ENCODE results near the gene SNX33. TPM values are rescaled to one million over a fixed set of nuclear protein-coding genes. Genes with fewer than 3 reads are reported as not detected.

SNX33 gene
- total RNA-seq, 3 donors from 2014 or later (not counting 1 experiment from before 2014, with no cell fraction given) = 2.5 to 5.6 (median 5.1) TPM

DNA sequence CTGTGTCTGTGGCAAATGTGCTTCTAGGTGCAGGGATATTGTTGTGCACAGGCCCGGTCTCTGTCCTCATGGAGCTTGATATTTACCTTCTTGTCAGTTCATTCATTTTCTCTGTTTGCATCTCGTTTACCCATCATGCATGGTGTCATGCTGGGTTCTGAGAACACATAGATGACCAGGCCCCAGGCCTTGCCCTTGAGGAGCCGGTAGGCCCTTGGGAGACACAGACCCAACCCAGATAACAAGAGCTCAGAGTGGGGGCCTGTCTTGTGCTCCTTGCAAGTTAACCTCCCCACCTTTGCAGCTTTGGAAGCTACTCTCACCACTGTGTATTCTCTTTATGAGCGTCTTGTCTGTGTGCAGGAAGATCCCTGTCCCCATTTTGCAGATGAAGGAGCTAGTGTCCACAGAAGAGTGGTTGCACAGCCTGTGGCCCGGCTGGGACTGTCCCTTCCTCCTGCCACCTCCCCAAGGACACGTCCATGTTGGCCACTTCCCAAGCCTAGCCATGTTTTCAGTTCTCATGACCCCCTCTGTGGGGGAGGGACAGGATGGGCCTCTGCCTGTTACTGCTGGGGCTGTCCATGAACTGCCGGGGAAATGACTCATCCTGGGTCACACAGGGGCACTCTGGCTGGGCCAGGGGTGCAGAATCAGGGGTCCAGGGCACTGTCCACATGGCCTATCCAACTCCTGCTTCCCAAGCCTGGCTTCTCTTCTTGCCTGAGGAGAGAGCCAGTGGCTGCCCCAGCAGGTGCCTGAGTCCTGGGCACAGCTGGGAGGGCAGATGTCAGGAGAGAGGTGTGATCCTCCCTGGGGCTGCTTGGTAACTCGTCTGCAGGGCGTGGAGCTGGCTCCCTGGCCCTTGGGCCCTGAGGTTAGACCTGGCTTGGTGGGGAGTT is 3.4 kb downstream of the SNX33 start:
- H3K4me3 ChIP-seq (ENCODE audit: low read length) = no peak overlapping the region
- no peak for DNase-seq

DNA sequence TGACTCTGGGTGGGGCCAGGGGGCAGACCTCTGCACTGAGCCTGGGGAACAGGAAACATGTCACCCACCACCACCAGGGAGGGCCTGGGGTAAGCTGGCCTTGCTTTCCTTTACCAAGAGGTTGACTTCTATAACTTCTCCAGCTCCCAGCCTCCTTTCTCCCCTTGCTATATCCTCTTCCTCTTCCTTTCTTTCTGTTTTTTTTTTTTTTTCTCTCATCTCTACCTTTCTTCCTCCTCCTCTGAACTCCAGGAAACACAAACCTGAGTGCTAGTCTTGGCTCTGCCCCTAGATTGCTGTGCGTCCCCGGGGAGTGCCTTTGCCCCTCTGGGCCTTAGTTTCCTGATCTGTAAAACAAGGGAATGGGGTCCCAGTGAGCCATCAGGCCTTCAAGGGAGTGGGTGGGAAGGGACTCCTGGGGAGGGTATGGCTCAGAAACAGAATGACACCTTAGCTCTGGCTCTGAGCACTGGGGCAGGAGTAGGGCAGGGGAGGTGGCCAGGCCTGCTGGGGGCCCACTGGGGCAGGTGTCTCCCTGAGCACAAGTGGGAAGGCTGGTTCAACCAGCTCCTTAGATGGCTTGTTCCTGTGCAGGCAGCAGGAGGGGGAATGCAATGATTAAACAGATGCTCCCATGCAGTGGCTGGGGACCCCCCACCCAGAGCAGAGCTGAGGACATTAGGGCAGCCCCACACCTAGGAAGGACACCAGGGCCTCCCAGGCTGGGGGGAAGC is 4.3 kb downstream of the SNX33 start:
- 89% methylated on average over 2 of the region's 2 CpGs for WGBS (ENCODE audit: insufficient coverage)
- TF ChIP-seq, protein P1, sequence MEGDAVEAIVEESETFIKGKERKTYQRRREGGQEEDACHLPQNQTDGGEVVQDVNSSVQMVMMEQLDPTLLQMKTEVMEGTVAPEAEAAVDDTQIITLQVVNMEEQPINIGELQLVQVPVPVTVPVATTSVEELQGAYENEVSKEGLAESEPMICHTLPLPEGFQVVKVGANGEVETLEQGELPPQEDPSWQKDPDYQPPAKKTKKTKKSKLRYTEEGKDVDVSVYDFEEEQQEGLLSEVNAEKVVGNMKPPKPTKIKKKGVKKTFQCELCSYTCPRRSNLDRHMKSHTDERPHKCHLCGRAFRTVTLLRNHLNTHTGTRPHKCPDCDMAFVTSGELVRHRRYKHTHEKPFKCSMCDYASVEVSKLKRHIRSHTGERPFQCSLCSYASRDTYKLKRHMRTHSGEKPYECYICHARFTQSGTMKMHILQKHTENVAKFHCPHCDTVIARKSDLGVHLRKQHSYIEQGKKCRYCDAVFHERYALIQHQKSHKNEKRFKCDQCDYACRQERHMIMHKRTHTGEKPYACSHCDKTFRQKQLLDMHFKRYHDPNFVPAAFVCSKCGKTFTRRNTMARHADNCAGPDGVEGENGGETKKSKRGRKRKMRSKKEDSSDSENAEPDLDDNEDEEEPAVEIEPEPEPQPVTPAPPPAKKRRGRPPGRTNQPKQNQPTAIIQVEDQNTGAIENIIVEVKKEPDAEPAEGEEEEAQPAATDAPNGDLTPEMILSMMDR (IDR thresholded peaks at IDR 0.05) = no peak
- Mint-ChIP-seq H3K9me3 (no peaks in the 10 kb centered on the region), H3K27ac (peak overlapping the region in 1 of 2 donors; percentile 13), H3K36me3 (no peaks in the 10 kb centered on the region), H3K27me3 (ENCODE audit: low read depth in 2 of 2) (no peaks in the 10 kb centered on the region), H3K4me3 (peak overlapping the region; percentile 45), H3K4me1 (peaks cover 18 to 31% of the 10 kb centered on the region in 2 donors)
- Histone ChIP-seq H3K4me3 (ENCODE audit: low read length) (no peak overlapping the region), H3K9me3 (ENCODE audit: control insufficient read depth, insufficient read depth, low read length) (no peaks in the 10 kb centered on the region), H3K27ac (ENCODE audit: low read length) (no peak overlapping the region), H3K36me3 (ENCODE audit: control insufficient read depth, insufficient read depth, low read length) (no peaks in the 10 kb centered on the region), H3K4me1 (ENCODE audit: control insufficient read depth, insufficient read depth, low read length) (peaks cover 24% of the 10 kb centered on the region), H3K27me3 (ENCODE audit: control insufficient read depth, insufficient read depth, low read length) (no peaks in the 10 kb centered on the region)
- intact Hi-C loops (cut with micrococcal nuclease) = no loop called here
- no peak for DNase-seq
- ATAC-seq = no peak

More for the DNA sequence above, 3.4 kb downstream of the SNX33 start:
- H3K36me3 ChIP-seq (ENCODE audit: control insufficient read depth, insufficient read depth, low read length) = no peaks in the 10 kb centered on the region
- Mint-ChIP-seq H3K4me3 (peak overlapping the region; percentile 49), H3K4me1 (peaks cover 26 to 39% of the 10 kb centered on the region in 2 donors), H3K9me3 (no peaks in the 10 kb centered on the region), H3K27me3 (ENCODE audit: low read depth in 2 of 2) (no peaks in the 10 kb centered on the region), H3K27ac (peak overlapping the region; percentile 13 to 46), H3K36me3 (no peaks in the 10 kb centered on the region)
- H3K4me1 ChIP-seq (ENCODE audit: control insufficient read depth, insufficient read depth, low read length) = peaks cover 29% of the 10 kb centered on the region
- intact Hi-C loops (cut with micrococcal nuclease) = no loop called here
- TF ChIP-seq, protein P1 (IDR thresholded peaks at IDR 0.05) = no peak
- no peaks in the 10 kb centered on the region for H3K9me3 ChIP-seq (ENCODE audit: control insufficient read depth, insufficient read depth, low read length)
- ATAC-seq = no peak
- H3K27ac ChIP-seq (ENCODE audit: low read length) = no peak overlapping the region
- WGBS (ENCODE audit: insufficient coverage) = 81% methylated on average over 8 of the region's 9 CpGs
- no peaks in the 10 kb centered on the region for H3K27me3 ChIP-seq (ENCODE audit: control insufficient read depth, insufficient read depth, low read length)

GRCh38 chr15:75653347-75653913 is 5.7 kb downstream of the SNX33 start:
- Histone ChIP-seq H3K36me3 (ENCODE audit: control insufficient read depth, insufficient read depth, low read length) (no peaks in the 10 kb centered on the region), H3K4me1 (ENCODE audit: control insufficient read depth, insufficient read depth, low read length) (peaks cover 15% of the 10 kb centered on the region), H3K27me3 (ENCODE audit: control insufficient read depth, insufficient read depth, low read length) (no peaks in the 10 kb centered on the region), H3K4me3 (ENCODE audit: low read length) (no peak overlapping the region), H3K9me3 (ENCODE audit: control insufficient read depth, insufficient read depth, low read length) (no peaks in the 10 kb centered on the region), H3K27ac (ENCODE audit: low read length) (no peak overlapping the region)
- DNase-seq (no peak), ATAC-seq (no peak)
- no peaks in the 10 kb centered on the region for H3K9me3 Mint-ChIP-seq
- peaks cover 17 to 26% of the 10 kb centered on the region in 2 donors for H3K4me1 Mint-ChIP-seq
- TF ChIP-seq, protein P1 (IDR thresholded peaks at IDR 0.05) = no peak
- H3K27me3 Mint-ChIP-seq (ENCODE audit: low read depth in 2 of 2) = no peaks in the 10 kb centered on the region
- no peak overlapping the region for H3K27ac Mint-ChIP-seq
- no peak overlapping the region for H3K4me3 Mint-ChIP-seq
- intact Hi-C loops (cut with micrococcal nuclease) = no loop called here
- H3K36me3 Mint-ChIP-seq = no peaks in the 10 kb centered on the region
- 91% methylated on average over 16 of the region's 16 CpGs for WGBS (ENCODE audit: insufficient coverage)

Data from natural killer cell (primary cell).